Measurements from ENCODE around the gene CD69.

Gene CD69

GRCh38 chr12:9759694-9760093 lies 1.0 kb downstream of the CD69 start:
- no peak overlapping the region for H2AFZ ChIP-seq (ENCODE audit: low read depth, low read length, severe bottlenecking)
- H3K9me3 ChIP-seq (ENCODE audit: insufficient read depth, low read length), result no peaks in the 10 kb centered on the region
- H3K4me3 ChIP-seq (ENCODE audit: insufficient read depth, low read length, poor library complexity, severe bottlenecking), result no peak overlapping the region
- TF ChIP-seq CTCF (IDR thresholded peaks at IDR 0.05; ENCODE audit: insufficient read depth, low read length, poor library complexity, severe bottlenecking) (no peak), EZH2phosphoT487 (conservative IDR thresholded peaks at IDR 0.05; ENCODE audit: low read length) (no peak)
- H3K36me3 ChIP-seq (ENCODE audit: low read length), result no peaks in the 10 kb centered on the region
- no peaks in the 10 kb centered on the region for H3K27me3 ChIP-seq (ENCODE audit: low read length)
- no peak overlapping the region for H3K27ac ChIP-seq (ENCODE audit: low read depth, low read length)
- no peak overlapping the region for H3K9ac ChIP-seq (ENCODE audit: low read length)
- H3K9me2 ChIP-seq (replicated peaks; ENCODE audit: insufficient read depth, low read length), result no peaks in the 10 kb centered on the region
- no peaks in the 10 kb centered on the region for H3K79me2 ChIP-seq (ENCODE audit: insufficient read depth, low read length)
- peaks cover 5% of the 10 kb centered on the region; the same call in 1 of the 2 replicates for H3F3A ChIP-seq (ENCODE audit: insufficient read depth)
- no peaks in the 10 kb centered on the region for H4K20me1 ChIP-seq (ENCODE audit: low read depth, low read length)
- peak overlapping the region; percentile 51 for H3K4me2 ChIP-seq (ENCODE audit: low read depth, low read length, poor library complexity, severe bottlenecking)

GRCh38 chr12:9758119-9758518 lies 2.6 kb downstream of the CD69 start:
- no peaks in the 10 kb centered on the region for H4K20me1 ChIP-seq (ENCODE audit: low read depth, low read length)
- H3K4me2 ChIP-seq (ENCODE audit: low read depth, low read length, poor library complexity, severe bottlenecking), result peak overlapping the region; percentile 37
- no peaks in the 10 kb centered on the region for H3F3A ChIP-seq (ENCODE audit: insufficient read depth)
- H2AFZ ChIP-seq (ENCODE audit: low read depth, low read length, severe bottlenecking), result no peak overlapping the region
- H3K4me3 ChIP-seq (ENCODE audit: insufficient read depth, low read length, poor library complexity, severe bottlenecking), result no peak overlapping the region
- no peaks in the 10 kb centered on the region for H3K9me2 ChIP-seq (replicated peaks; ENCODE audit: insufficient read depth, low read length)
- H3K9ac ChIP-seq (ENCODE audit: low read length), result no peak overlapping the region
- H3K36me3 ChIP-seq (ENCODE audit: low read length), result no peaks in the 10 kb centered on the region
- no peak overlapping the region for H3K27ac ChIP-seq (ENCODE audit: low read depth, low read length)
- no peaks in the 10 kb centered on the region for H3K27me3 ChIP-seq (ENCODE audit: low read length)
- H3K79me2 ChIP-seq (ENCODE audit: insufficient read depth, low read length), result no peaks in the 10 kb centered on the region
- TF ChIP-seq EZH2phosphoT487 (conservative IDR thresholded peaks at IDR 0.05; ENCODE audit: low read length) (no peak), CTCF (IDR thresholded peaks at IDR 0.05; ENCODE audit: insufficient read depth, low read length, poor library complexity, severe bottlenecking) (no peak)
- no peaks in the 10 kb centered on the region for H3K9me3 ChIP-seq (ENCODE audit: insufficient read depth, low read length)

- no peak for TF ChIP-seq EZH2phosphoT487 (conservative IDR thresholded peaks at IDR 0.05; ENCODE audit: low read length)
- TF ChIP-seq CTCF (IDR thresholded peaks at IDR 0.05; ENCODE audit: insufficient read depth, low read length, poor library complexity, severe bottlenecking), result no peak
- H3K36me3 ChIP-seq (ENCODE audit: low read length), result no peaks in the 10 kb centered on the region
- H4K20me1 ChIP-seq (ENCODE audit: low read depth, low read length), result no peaks in the 10 kb centered on the region
- H3K4me2 ChIP-seq (ENCODE audit: low read depth, low read length, poor library complexity, severe bottlenecking), result no peak overlapping the region
- no peaks in the 10 kb centered on the region for H3K9me2 ChIP-seq (replicated peaks; ENCODE audit: insufficient read depth, low read length)
- no peaks in the 10 kb centered on the region for H3K79me2 ChIP-seq (ENCODE audit: insufficient read depth, low read length)
- no peaks in the 10 kb centered on the region for H3K27me3 ChIP-seq (ENCODE audit: low read length)
- no peak overlapping the region for H3K4me3 ChIP-seq (ENCODE audit: insufficient read depth, low read length, poor library complexity, severe bottlenecking)
- no peak overlapping the region for H3K9ac ChIP-seq (ENCODE audit: low read length)
- H2AFZ ChIP-seq (ENCODE audit: low read depth, low read length, severe bottlenecking), result no peak overlapping the region
- no peaks in the 10 kb centered on the region for H3K9me3 ChIP-seq (ENCODE audit: insufficient read depth, low read length)
- H3K27ac ChIP-seq (ENCODE audit: low read depth, low read length), result no peak overlapping the region
- no peaks in the 10 kb centered on the region for H3F3A ChIP-seq (ENCODE audit: insufficient read depth)
Observed at GRCh38 chr12:9757433-9758025, 3.2 kb downstream of the CD69 start.

Measured in SU-DHL-6 (cell line).